ENCODE data around the gene CCL22.
"Not testable (repeated sequence)": the region's sequence is repeated elsewhere in the genome, so short reads cannot be mapped to it uniquely, and the experiment has no call there.

Gene CCL22

GRCh38 chr16:57348327-57348726, 10.3 kb upstream of the CCL22 start:
- no peak for DNase-seq

GRCh38 chr16:57349212-57350031, 9.2 kb upstream of the CCL22 start:
- no peak for DNase-seq

- no peak for DNase-seq
These were observed 5.9 kb upstream of the CCL22 start for GRCh38 chr16:57352636-57353047.

- no peak for DNase-seq
These were observed 4.3 kb upstream of the CCL22 start for GRCh38 chr16:57354311-57354710.

GRCh38 chr16:57355898-57356414, 2.6 kb upstream of the CCL22 start:
- DNase-seq = no peak

- no peak for DNase-seq
These were observed 2.0 kb upstream of the CCL22 start for GRCh38 chr16:57356547-57356946.

- DNase-seq = no peak
These were observed 1.1 kb upstream of the CCL22 start for GRCh38 chr16:57357330-57358085.

GRCh38 chr16:57358086-57358420, 530 bp upstream of the CCL22 start:
- DNase-seq = no peak

- DNase-seq = no peak
These were observed 1.8 kb downstream of the CCL22 start for GRCh38 chr16:57360321-57360935.

- DNase-seq = no peak
These were observed 2.8 kb downstream of the CCL22 start for GRCh38 chr16:57361404-57361803.

GRCh38 chr16:57364143-57364542, 5.6 kb downstream of the CCL22 start:
- DNase-seq = no peak

GRCh38 chr16:57366544-57367040, 8.0 kb downstream of the CCL22 start:
- DNase-seq = no peak

- DNase-seq = no peak
These were observed 8.7 kb downstream of the CCL22 start for GRCh38 chr16:57367116-57367752.

GRCh38 chr16:57371494-57372371, 13.2 kb downstream of the CCL22 start:
- DNase-seq = no peak

- no peak for DNase-seq
These were observed 14.0 kb downstream of the CCL22 start, which contains the start of gene CX3CL1 for GRCh38 chr16:57372372-57373116. TSS of gene CX3CL1 (plus strand) at chr16:57372490. CDS start at chr16:57372569, 79 bp downstream.

- no peak for DNase-seq
These were observed 14.7 kb downstream of the CCL22 start for GRCh38 chr16:57373117-57373947.

- no peak for DNase-seq
These were observed 15.5 kb downstream of the CCL22 start for GRCh38 chr16:57374067-57374534.

- DNase-seq = not testable (repeated sequence)
These were observed 16.4 kb downstream of the CCL22 start for GRCh38 chr16:57374925-57375465.

GRCh38 chr16:57376313-57376818, 17.8 kb downstream of the CCL22 start:
- DNase-seq = no peak
